Peyer's patch (tissue), 4 donors: ENCODE measurements around the gene HADHB.

Source experiments
- POLR2A ChIP-seq, 2 donors: fragments of 450-650 bp; IDR thresholded peaks; one replicate each; pipeline ENCODE4 v1.5.1; 2017; ENCODE audit warnings: antibody characterized with exemption in 2 of 2, mild to moderate bottlenecking in 2 of 2, moderate library complexity in 2 of 2
- TF ChIP-seq, protein P1 (sequence below), 6 experiments: fragments of 450-650 bp in 4 of 6; fragments of 200-600 bp in 2 of 6; sonication (generic) in 1 of 6; IDR thresholded peaks; one replicate each; pipeline ENCODE4 v1.5.1; 2017 to 2019; ENCODE audit warnings: antibody characterized with exemption in 6 of 6, mild to moderate bottlenecking in 3 of 6, moderate library complexity in 1 of 6

DNA sequence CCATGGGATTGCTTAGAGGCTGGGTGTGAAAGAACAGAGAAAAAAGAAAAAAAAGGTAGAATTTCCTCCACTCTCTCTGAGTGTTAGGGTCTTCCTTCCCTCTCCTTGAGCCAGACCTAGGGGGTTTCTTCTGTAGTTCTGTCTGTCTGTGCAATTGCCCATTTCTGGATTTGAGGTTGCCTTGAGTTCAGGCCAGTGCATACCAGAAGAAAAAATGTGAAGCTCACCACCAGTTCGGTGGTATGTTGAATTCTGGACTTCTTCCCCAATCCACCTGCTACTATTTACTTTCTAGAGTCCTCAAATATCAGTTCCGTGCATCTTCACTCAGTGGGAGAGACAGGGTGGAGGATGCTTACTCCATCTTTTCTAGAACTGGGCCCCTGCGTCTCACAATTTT lies 85.9 kb downstream of the HADHB start:
- no peak for TF ChIP-seq POLR2A (IDR thresholded peaks at IDR 0.05)
- TF ChIP-seq, protein P1, sequence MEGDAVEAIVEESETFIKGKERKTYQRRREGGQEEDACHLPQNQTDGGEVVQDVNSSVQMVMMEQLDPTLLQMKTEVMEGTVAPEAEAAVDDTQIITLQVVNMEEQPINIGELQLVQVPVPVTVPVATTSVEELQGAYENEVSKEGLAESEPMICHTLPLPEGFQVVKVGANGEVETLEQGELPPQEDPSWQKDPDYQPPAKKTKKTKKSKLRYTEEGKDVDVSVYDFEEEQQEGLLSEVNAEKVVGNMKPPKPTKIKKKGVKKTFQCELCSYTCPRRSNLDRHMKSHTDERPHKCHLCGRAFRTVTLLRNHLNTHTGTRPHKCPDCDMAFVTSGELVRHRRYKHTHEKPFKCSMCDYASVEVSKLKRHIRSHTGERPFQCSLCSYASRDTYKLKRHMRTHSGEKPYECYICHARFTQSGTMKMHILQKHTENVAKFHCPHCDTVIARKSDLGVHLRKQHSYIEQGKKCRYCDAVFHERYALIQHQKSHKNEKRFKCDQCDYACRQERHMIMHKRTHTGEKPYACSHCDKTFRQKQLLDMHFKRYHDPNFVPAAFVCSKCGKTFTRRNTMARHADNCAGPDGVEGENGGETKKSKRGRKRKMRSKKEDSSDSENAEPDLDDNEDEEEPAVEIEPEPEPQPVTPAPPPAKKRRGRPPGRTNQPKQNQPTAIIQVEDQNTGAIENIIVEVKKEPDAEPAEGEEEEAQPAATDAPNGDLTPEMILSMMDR (IDR thresholded peaks at IDR 0.05): no peak
